ENCODE measurements around the gene ANXA7.
"Not testable (repeated sequence)": the region's sequence is repeated elsewhere in the genome, so short reads cannot be mapped to it uniquely, and the experiment has no call there.

The ANXA7 gene

GRCh38 chr10:73407495-73407894 is 6.4 kb downstream of the ANXA7 start:
- DNase-seq: peak; percentile 42

DNA sequence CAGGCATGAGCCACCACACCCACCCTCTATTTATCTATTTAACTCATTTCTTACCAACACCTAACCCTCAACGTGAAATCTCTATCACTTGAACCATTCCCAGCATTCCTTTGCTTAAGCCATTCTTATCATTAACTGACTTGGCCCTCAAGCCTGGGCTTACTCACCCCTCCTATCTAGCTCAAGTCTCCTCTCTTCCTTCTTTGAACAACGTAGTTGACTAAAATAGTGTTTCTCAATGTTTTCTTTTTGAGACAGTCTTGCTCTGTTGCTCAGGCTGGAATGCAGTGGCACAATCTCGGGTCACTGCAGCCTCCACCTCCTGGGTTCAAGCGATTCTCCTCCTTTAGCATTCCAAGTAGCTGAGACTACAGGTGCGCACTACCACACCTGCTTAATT is 7.0 kb downstream of the ANXA7 start:
- DNase-seq: peak; percentile 27

DNA sequence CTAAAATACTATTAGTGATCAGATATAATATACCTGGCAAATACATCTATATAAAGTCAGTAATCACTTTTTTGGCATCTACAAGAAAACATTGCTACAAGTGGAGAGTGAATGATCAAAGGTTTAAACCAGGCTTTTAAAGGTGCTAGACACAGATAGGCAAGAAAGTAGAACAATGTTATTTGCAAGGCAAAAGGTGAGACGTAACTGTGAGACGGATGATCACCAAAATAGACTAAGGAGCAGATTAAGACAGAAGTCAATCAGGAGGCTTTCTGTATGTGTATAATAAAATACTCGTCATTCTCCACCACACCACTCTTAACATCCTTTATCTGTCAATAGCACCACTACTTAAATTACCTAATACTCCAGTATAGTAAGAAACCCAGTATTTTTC is 8.3 kb downstream of the ANXA7 start:
- DNase-seq: no peak

GRCh38 chr10:73404690-73405089 is 9.2 kb downstream of the ANXA7 start:
- no peak for DNase-seq

DNA sequence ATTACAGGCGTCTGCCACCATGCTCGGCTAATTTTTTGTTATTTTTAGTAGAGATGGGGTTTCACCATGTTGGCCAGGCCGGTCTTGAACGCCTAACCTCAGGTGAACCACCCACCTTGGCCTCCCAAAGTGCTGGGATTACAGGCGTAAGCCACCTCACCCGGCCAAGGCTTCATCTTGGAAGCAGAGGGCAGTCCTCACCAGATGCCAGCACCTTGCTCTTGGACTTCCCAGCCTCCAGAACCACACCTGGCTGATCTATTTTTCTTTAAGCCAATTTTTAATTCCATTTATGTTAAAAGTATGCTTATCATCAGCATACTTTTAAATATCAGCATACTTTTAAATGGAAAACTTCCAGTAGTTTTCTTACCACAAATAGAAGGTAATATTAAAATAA is 12.2 kb downstream of the ANXA7 start:
- no peak for DNase-seq

DNA sequence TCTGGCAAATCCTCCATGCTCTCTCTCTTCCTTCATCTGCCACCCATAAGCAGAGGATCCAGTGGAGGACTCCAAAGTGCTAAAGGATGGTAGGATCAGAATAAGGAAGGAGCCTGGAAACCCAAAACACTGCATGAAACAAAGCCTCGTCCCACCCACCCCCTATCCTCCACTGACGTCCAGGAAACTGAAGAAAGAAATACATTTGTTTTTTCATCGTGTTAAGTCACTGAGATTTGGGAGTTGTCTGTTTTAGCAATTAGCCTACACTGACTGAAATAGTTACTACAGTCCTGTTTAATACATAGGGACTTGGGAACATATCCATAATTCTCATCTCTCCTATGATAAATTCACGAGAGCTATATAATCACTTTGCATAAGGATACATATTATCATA is 14.8 kb downstream of the ANXA7 start:
- DNase-seq: no peak

GRCh38 chr10:73398024-73398423 is 15.8 kb downstream of the ANXA7 start:
- DNase-seq: peak; percentile 13

DNA sequence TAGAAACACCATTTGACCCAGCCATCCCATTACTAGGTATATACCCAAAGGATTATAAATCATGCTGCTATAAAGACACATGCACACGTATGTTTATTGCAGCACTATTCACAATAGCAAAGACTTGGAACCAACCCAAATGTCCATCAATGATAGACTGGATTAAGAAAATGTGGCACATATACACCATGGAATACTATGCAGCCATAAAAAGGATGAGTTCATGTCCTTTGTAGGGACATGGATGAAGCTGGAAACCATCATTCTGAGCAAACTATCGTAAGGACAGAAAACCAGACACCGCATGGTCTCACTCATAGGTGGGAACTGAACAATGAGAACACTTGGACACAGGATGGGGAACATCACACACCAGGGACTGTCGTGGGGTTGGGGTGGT is 19.5 kb downstream of the ANXA7 start:
- not testable (repeated sequence) for DNase-seq

GRCh38 chr10:73388228-73388627 is 25.6 kb downstream of the ANXA7 start:
- no peak for DNase-seq

DNA sequence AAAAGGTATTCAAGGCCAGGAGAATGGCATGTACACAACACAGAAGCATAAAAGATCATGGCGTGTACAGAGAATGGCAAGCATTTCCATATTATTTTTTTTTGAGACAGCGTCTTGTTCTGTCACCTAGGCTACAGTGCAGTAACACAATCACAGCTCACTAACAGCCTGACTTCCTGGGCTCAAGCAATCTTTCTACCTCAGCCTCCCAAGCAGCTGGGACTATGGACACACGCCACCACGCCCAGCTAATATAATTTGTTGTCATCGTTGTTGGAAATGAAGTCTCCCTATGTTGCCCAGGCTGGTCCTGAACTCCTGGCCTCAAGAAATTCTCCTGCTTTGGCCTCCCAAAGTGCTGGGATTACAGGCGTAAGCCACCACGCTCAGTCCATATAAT is 27.3 kb downstream of the ANXA7 start:
- DNase-seq: no peak

DNA sequence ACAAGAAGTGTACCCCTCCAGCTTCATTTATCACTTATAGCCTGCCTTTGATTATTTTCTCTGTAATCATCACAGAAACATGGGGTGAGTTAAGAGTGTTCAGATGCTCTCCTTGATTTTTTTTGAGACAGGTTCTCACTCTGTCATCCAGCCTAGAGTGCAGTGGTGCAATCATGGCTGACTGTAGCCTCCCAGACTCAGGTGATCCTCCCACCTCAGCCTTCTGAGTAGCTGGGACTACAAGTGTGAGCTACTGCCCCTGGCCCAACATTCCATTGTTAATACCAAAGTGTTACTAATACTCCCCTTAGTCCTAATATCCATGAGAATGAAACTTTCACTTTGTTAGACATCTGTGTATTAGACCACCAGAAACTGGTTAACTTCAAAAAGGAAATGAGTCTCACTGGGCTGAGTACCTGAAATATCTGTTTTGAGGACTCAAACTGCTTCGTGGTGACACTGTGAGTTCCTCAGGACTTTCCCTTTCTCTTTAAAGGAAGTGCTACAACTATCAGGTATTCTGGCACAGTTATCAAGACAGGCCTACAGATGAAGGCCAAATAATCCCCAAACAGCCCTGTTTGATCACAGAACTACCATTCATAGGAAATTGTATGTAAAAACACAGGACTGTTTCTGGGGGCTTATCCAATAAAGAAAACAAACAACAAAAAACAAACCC is 34.7 kb downstream of the ANXA7 start:
- DNase-seq: no peak

DNA sequence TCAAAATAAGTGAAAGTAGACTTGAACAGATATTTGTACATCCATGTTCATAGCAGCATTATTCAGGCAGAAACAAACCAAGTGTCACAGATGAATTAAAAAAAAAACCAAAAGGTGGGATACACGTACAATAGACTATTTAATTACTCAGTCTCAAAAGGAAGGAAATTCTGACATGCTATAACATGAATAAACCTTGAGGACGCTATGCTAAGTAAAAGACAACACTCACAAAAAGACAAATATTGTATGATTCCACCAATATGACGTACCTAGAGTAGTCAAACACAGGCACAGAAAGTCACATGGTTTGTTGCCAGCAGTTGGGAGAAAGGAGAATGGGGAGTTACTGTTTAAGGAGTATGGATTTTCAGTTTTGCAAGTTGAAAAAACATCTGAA is 37.2 kb downstream of the ANXA7 start:
- DNase-seq: no peak

- no peak for DNase-seq
Measured at GRCh38 chr10:73368238-73368637, 45.6 kb downstream of the ANXA7 start.

DNA sequence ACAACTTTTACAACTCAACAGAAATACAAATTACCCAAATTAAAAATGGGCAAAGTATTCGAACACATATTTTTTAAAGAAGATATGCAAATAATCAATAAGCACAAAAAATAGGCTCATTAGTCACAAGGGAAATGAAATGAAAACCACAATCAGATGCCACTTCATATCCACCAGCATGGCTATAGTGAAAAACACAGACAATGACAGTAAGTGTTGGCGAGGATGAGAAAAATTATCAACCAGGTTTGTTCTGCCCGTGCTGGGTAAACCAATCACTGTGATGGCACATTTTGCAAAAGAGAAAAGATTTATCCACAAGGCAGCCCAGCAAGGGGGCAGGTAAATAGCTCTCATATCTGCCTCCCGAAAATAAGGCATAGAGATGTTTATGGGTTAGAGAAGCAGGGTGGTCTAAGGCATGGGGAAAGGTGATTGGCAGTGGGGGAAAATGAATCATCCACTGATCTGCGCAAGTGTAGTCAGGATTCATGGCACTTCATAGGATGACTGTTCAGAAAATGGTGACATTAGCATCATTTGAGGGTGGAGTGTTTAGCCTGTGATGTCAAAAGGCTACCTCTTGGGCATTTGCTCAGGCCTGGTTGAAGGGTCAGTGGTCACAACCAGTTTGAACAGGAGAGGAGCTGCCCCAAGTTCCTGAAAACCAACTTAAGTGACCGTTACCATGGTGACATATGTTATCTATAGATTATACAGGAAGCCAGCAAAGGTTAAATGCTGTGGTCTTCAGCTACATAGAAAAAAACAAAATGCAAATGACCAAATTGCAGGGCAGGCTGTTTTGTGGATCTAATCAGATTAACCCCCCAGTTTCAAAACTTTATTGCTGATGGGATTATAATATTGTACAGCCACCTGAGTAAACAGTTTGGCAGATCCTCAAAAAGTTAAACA is 47.2 kb downstream of the ANXA7 start:
- peak; percentile 78 for DNase-seq

DNA sequence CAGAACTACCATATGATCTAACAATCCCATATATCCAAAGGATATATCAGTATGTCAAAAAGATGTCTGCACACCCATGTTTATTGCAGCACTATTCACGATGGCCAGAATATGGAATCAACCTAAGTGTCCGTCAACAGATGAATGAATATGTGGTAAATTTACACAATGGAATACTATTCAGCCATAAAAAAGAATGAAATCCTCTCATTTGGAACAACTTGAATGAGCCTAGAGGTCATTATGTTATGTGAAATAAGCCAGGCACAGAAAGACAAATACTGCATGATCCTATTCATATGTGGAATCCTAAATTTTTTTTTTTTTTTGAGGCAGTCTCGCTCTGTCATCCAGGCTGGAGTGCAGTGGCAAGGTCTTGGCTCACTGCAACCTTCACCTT is 48.9 kb downstream of the ANXA7 start:
- no peak for DNase-seq

DNA sequence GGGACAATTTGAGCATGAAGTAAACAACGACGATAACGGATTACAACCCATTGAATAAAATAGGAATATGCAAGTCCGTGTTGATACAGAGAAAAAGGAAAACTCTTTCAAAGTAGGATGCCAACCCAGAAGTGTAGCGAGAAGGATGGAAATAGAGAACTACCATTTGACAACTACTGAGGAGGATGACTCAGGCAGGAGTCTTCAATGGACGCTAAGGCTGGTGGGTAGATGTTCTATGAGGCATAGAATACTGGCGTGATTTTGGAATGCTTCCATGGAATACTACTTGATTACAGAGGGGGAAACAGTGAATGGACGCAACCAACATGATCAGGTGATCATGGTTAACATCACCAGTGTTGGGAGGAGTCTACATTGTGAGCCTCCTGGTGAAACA is 54.4 kb downstream of the ANXA7 start:
- DNase-seq: no peak

GRCh38 chr10:73358331-73359279 is 55.3 kb downstream of the ANXA7 start, which contains the start of gene CFAP70:
Gene CFAP70, minus strand, starts transcription at chr10:73358864. Its CDS starts 4,068 bp downstream, at chr10:73354796.
- peak; percentile 99 for DNase-seq

GRCh38 chr10:73357821-73358220 is 56.0 kb downstream of the ANXA7 start:
- DNase-seq: no peak

DNA sequence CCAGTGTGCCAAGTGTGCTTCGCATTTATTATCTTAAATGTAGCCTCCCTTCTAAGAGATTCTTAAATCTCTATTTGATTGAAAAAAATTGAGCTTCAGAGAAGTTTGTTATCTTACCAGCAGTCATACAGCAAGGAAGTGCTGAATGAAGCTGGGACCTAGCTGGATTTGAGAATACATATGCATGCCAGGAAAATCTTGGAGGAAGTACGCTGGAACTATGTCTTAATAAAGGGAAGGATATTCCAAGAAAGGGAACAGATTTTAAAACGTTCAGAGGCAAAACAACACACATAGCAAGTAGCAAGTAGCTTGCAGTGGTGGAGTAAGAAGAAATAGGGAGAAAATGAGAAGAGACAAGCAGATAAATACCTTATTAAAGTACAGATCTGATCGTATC is 56.7 kb downstream of the ANXA7 start:
- DNase-seq: no peak

DNA sequence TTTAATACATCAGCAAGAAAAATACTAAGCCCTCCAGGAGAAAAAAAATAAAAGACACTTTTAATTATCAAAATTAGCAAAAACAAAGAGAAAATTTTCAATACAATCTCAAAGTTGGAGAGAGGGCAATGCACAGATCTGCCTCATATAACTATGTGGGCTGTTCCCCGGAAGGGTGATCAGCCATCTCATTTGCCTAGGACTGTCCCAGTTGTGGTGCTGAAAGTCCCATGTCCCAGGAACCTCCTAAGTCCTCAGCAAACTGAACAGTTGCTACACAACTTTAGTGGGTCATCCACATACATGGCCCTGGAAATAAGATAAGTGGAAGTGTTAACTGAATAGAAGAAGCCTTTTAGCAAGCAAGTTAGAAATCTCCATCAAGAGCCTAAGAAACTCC is 69.6 kb downstream of the ANXA7 start:
- DNase-seq: no peak

- DNase-seq: no peak
Measured at GRCh38 chr10:73340121-73340520, 73.7 kb downstream of the ANXA7 start.

DNA sequence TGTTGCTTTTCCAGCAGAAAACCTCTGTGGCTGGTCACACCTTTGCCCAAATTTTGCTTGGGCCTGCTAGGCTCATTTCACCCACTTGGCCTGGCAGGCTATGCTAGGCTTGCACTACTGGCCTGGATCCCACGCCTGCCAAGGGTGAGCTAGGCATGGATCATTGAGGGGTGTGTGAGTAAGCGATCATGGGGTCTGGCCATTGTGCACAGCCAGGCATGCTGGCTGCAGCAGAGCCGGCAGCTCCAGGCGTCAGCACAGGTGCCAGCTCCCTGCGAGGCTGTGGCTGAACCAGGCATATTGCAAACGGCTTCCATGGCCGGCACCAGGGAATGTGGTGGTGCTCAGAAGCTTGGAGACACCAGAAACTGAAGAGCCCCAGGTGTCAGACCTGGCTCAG is 74.4 kb downstream of the ANXA7 start:
- DNase-seq: no peak

- no peak for DNase-seq
Measured at GRCh38 chr10:73338801-73339368, 75.0 kb downstream of the ANXA7 start.
